ENCODE results near the gene RGS7. TPM values are rescaled to one million over a fixed set of nuclear protein-coding genes. Genes with fewer than 3 reads are reported as not detected.

The RGS7 gene
- total RNA-seq, 1 donor from 2014 or later: 16.0 TPM

- no peak for TF ChIP-seq CTCF (IDR thresholded peaks at IDR 0.05; ENCODE audit: partially characterized antibody, unreplicated experiment)
- H3K27ac Mint-ChIP-seq (ENCODE audit: unreplicated experiment): no peak overlapping the region
Measured at GRCh38 chr1:240823357-240823756, 533.6 kb downstream of the RGS7 start.

GRCh38 chr1:240821925-240822324 is 535.1 kb downstream of the RGS7 start:
- Mint-ChIP-seq H3K36me3 (ENCODE audit: unreplicated experiment) (no peaks in the 10 kb centered on the region), H3K4me3 (ENCODE audit: unreplicated experiment) (no peak overlapping the region), H3K27me3 (ENCODE audit: unreplicated experiment) (peaks cover 2% of the 10 kb centered on the region), H3K27ac (ENCODE audit: unreplicated experiment) (no peak overlapping the region), H3K9me3 (ENCODE audit: unreplicated experiment) (no peaks in the 10 kb centered on the region), H3K4me1 (ENCODE audit: low read depth, unreplicated experiment) (no peaks in the 10 kb centered on the region)
- no peak for DNase-seq
- no peak for TF ChIP-seq CTCF (IDR thresholded peaks at IDR 0.05; ENCODE audit: partially characterized antibody, unreplicated experiment)

More at GRCh38 chr1:240823357-240823756, 533.6 kb downstream of the RGS7 start:
- H3K27me3 Mint-ChIP-seq (ENCODE audit: unreplicated experiment): peaks cover 2% of the 10 kb centered on the region
- no peaks in the 10 kb centered on the region for H3K36me3 Mint-ChIP-seq (ENCODE audit: unreplicated experiment)
- H3K4me3 Mint-ChIP-seq (ENCODE audit: unreplicated experiment): no peak overlapping the region
- DNase-seq: no peak
- no peaks in the 10 kb centered on the region for H3K4me1 Mint-ChIP-seq (ENCODE audit: low read depth, unreplicated experiment)
- H3K9me3 Mint-ChIP-seq (ENCODE audit: unreplicated experiment): no peaks in the 10 kb centered on the region

- TF ChIP-seq CTCF (IDR thresholded peaks at IDR 0.05; ENCODE audit: partially characterized antibody, unreplicated experiment): no peak
- no peaks in the 10 kb centered on the region for H3K36me3 Mint-ChIP-seq (ENCODE audit: unreplicated experiment)
- no peak overlapping the region for H3K27ac Mint-ChIP-seq (ENCODE audit: unreplicated experiment)
- no peak overlapping the region for H3K4me3 Mint-ChIP-seq (ENCODE audit: unreplicated experiment)
- DNase-seq: no peak
- no peaks in the 10 kb centered on the region for H3K4me1 Mint-ChIP-seq (ENCODE audit: low read depth, unreplicated experiment)
- H3K9me3 Mint-ChIP-seq (ENCODE audit: unreplicated experiment): no peaks in the 10 kb centered on the region
- peaks cover 2% of the 10 kb centered on the region for H3K27me3 Mint-ChIP-seq (ENCODE audit: unreplicated experiment)
Measured at GRCh38 chr1:240820816-240821215, 536.2 kb downstream of the RGS7 start.

GRCh38 chr1:240816472-240816871 is 540.5 kb downstream of the RGS7 start:
- H3K4me1 Mint-ChIP-seq (ENCODE audit: low read depth, unreplicated experiment): no peaks in the 10 kb centered on the region
- H3K4me3 Mint-ChIP-seq (ENCODE audit: unreplicated experiment): no peak overlapping the region
- peaks cover 3% of the 10 kb centered on the region for H3K36me3 Mint-ChIP-seq (ENCODE audit: unreplicated experiment)
- no peaks in the 10 kb centered on the region for H3K9me3 Mint-ChIP-seq (ENCODE audit: unreplicated experiment)
- H3K27ac Mint-ChIP-seq (ENCODE audit: unreplicated experiment): no peak overlapping the region
- H3K27me3 Mint-ChIP-seq (ENCODE audit: unreplicated experiment): peaks cover 2% of the 10 kb centered on the region
- no peak for DNase-seq
- no peak for TF ChIP-seq CTCF (IDR thresholded peaks at IDR 0.05; ENCODE audit: partially characterized antibody, unreplicated experiment)

- no peak for DNase-seq
- Mint-ChIP-seq H3K27me3 (ENCODE audit: unreplicated experiment) (no peaks in the 10 kb centered on the region), H3K9me3 (ENCODE audit: unreplicated experiment) (no peaks in the 10 kb centered on the region), H3K27ac (ENCODE audit: unreplicated experiment) (no peak overlapping the region), H3K36me3 (ENCODE audit: unreplicated experiment) (peaks cover 3% of the 10 kb centered on the region), H3K4me3 (ENCODE audit: unreplicated experiment) (no peak overlapping the region), H3K4me1 (ENCODE audit: low read depth, unreplicated experiment) (no peaks in the 10 kb centered on the region)
- TF ChIP-seq CTCF (IDR thresholded peaks at IDR 0.05; ENCODE audit: partially characterized antibody, unreplicated experiment): no peak
Measured at GRCh38 chr1:240813720-240814119, 543.3 kb downstream of the RGS7 start.
